GM19468 (cell line): ENCODE data around the gene TMEM125.

ENCODE experiments used
- ATAC-seq: cut with Tn5 transposase; IDR thresholded peaks from one replicate; pipeline ENCODE4 v1.9.1; 2021; ENCODE audit warnings: mild to moderate bottlenecking, moderate library complexity, moderate number of reproducible peaks; ENCODE audit not compliant: unreplicated experiment; ENCODE audit errors: extremely low read depth

TMEM125 gene

GRCh38 chr1:43269627-43270375 is at the start of gene TMEM125:
TSS of gene TMEM125 (plus strand) at chr1:43269983. CDS start at chr1:43272723, 2,740 bp downstream.
- ATAC-seq = no peak

DNA sequence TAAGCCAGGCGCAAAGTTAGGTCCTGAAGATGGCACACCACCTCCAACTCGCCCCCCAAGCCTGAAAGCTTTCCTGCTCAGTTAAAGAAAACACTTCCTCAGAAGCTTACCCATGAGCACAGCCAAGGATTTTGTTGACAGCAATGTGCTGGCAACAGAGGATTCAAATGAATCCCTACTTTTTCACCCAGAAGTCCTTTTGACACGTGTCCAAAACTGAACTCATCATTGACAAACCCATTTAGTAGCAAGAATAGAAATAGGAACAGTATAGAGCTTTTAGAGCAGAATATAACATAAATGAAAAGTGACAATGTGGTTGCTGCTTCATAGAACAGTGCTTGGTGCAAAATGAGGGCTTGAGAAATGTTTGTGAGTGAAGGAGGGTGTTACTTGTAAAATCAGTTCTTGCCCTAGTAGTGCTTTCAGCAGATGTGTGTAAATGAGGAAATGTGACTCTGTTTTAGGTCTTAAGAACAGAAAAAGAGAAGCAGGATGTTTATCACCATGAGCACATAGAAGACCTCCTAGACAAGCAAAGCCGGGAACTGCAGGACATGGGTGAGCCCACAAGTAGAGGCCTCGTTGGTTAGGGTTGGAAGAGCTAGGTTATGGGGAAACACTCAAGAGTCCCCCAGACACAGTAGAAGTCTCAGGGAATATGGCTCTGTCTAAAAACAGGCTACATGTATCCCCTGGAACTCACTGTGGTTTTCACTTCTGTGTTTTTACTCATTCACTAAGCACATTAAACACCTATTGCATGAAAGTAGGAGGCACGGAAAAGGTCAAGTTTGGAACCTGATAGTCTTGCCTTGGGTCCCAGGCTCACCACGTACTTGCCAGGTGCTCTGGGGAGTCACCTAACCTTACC is 48.6 kb upstream of the TMEM125 start:
- ATAC-seq = peak; percentile 29

DNA sequence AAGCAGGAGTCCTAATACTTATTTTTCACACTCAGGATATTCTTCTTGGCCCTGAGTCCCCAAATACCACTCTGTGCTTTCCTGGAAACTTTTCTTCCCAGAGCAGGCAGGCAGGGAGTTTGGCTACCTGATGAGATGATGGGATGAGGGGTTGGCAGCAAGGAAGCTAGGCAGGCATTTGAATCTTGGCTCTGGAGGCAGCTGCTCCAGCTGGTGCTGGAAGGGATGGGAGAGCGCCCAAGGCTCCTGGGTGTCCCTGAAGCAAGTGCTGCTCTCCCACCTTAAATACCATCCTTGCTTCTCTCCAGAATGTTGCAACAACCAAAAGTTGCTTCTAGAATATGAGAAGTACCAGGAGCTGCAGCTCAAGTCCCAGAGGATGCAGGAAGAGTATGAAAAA is 48.0 kb upstream of the TMEM125 start:
- ATAC-seq = no peak

DNA sequence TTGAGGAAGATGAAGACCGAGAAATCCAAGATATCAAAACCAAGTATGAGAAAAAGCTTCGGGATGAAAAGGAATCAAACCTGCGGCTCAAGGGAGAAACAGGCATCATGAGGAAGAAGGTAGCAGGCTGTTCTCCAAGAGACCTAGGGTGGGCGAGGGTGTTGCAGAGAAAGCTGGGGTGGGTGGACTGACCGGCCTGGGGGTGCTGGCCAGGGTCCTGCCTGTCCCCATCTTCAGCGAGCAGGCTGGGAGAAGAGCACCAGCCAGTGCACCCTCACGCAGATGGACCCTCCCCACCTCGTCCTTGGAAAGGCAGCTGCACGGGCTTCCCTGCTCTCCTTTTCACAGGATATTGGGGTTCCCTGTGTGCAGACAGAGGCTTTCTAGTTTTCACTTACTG is 46.9 kb upstream of the TMEM125 start:
- no peak for ATAC-seq

- no peak for ATAC-seq
Measured at GRCh38 chr1:43225168-43225567, 44.6 kb upstream of the TMEM125 start.

DNA sequence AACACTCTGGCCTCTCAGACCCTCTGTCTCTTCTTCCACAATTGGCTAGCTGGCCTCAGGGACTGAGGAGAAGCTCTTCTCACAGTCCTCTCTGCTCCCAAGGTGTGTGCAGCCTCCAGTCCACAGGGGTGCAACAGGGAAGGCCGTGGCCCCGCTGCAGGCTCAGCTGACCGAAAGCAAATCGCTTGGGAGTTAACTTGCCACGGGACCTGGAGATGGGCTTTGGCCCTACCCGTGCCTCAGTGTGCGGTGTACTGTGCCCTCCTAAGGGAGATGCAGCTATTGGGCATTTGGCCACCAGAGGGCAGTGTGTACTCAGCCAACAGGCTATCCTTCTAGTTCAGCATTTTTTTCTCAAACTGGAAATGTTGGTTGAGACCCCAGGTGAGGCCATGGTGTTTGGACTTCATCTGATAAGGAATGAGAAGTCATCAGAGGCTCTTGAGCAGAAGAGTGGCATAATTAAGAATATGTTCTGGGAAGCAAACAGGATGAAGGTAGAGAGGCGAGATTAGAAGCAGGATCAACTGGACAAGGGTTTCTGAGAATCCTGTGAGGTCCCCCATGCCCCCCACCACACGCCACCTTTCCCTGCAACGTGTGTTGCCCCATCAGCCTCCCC is 42.5 kb upstream of the TMEM125 start:
- ATAC-seq = no peak

- ATAC-seq = no peak
Measured at GRCh38 chr1:43229826-43230780, 39.7 kb upstream of the TMEM125 start.

DNA sequence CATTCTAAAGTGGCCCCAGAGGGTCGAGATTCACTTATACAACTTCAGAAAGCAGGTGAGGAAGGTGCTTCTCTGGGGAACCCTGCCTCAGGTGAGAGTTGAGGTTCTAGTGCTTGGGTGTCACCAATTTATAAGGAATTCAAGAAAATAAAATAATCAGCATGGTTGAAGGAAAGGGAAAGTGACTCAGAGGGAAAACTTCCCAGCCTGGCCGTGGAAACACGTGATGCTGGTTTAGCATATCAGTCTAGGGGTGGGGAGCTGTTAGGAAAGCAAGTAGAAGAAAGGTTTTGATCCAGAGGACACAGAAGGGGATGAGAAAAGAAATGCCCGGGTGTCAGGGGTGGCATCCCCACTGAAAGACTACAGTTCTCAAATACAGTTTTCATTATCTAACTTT is 37.7 kb upstream of the TMEM125 start:
- no peak for ATAC-seq

- no peak for ATAC-seq
Measured at GRCh38 chr1:43232482-43232881, 37.3 kb upstream of the TMEM125 start.

GRCh38 chr1:43233631-43234030 is 36.2 kb upstream of the TMEM125 start:
- ATAC-seq = no peak

- ATAC-seq = no peak
Measured at GRCh38 chr1:43234267-43234666, 35.5 kb upstream of the TMEM125 start.

DNA sequence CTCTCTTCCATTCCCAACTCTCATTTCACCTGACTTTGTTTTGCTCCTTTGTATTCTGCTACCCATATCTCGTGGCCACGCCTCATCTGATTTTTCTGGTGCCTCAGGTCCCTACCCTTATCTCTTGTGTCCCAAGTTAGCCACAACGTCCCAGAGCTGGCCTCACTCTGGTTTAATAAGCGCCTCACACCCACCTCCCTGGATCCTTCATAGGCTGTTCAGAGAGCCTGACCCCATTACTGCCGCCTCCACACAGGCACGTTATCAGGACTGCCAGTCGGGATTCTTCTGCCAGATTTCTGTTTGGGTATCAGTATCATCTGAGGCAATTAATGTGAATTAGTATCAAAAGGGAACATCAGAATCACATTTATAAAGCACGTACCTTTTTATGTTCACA is 34.7 kb upstream of the TMEM125 start:
- ATAC-seq = no peak

- no peak for ATAC-seq
Measured at GRCh38 chr1:43235451-43236121, 34.2 kb upstream of the TMEM125 start.

DNA sequence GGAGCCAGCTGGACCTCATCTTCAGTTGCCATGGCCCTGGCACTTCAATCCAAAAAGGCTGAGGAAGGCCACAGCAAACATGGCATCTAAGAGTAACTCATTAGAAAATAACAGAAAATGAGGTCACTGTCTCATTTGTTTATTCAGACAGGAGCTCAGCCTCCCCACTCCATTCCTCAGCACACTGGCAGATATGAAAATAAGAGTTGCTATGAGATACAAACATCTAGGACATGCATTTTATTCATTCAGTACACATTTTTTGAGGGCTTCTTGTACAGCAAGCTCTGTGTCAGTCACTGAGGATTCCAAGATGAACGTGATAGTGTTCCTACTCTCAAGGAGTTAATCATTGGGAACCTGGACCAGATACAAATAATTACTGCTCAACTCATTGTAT is 32.7 kb upstream of the TMEM125 start:
- ATAC-seq = no peak

DNA sequence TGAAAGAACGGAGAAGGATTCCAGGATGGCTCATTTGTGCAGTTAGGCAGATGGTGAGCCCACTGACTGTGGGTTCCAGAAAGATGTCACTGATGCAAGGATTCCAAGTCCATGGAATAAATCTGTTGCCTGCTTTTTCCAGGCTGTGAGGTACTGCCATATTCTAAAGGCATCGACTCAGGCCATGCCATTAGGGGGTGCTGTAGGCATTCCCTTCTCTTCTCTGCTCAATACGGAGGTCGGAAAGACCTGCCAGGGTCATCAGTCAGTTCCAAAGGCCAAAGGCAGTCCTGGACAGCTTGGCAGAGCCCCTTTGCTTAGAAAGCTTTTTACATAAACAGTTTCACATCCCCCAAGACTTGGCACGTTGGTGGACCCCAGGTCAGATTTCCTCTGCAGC is 31.7 kb upstream of the TMEM125 start:
- ATAC-seq = no peak

GRCh38 chr1:43238991-43239469 is 30.8 kb upstream of the TMEM125 start:
- ATAC-seq = no peak

DNA sequence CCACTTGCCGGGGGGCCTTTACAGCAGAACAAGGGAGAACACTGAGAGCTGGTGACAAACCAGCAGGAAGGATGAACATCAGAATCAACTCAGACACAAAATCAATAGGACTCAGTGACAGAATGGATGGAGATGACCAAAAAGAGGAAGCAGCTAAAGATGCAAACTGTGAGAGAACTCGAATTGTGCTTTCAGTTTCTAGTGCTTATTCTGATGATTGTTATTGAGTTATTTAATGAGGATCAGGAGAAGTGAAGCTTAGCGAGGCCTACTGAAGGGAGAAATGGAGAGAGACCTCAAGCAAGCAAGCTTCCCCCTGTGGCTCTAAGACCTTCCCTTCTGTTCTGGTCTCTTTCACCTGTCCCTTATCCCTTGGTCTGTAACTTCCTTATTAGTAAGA is 30.3 kb upstream of the TMEM125 start:
- peak; percentile 61 for ATAC-seq

DNA sequence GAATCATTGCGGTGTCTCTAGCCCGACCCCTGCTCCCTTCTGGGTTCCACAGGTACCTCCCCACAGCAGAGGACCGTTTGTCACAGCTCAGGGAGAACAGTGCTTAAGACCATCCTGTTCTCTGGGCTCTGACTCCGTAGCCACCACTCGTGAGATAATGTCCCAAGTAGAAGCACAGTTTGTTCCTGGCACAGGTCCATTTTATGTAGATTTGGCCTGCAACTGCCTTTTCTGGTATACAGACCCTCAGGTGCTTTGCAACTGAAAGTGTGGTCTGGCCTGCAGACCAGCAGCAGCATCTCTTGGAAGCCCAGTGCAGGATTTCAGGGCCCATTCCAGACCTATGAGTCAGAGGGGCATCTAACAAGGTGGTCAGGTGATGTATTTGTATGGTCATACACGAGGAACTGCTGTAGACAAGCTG is 28.4 kb upstream of the TMEM125 start:
- no peak for ATAC-seq

DNA sequence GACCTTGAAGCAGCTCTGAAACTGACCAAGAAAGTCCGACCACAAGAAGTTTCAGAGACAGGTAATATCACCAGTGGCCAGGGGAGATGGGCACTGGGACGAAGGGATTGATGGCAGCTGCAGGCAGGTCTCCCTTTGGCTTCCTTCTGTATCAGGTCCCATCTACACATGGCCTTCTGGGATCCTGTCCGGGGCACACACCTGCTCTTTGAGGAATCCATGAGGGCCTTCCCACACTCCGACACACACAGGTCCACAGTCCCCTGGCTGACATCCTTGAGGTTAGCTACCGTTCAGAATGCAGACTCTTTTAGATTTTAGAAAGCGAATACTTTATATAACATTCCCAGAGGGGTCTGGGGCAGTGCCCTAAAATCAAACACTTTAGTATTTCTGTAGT is 26.5 kb upstream of the TMEM125 start:
- ATAC-seq = no peak
